PC-3 (cell line): ENCODE measurements around the gene ZKSCAN4.

ENCODE experiments used
- EZH2 ChIP-seq: fragments of 300-600 bp; sonication (generic); IDR thresholded peaks from one replicate; pipeline ENCODE4 v1.6.1; 2017; ENCODE audit warnings: antibody characterized with exemption, mild to moderate bottlenecking, low read length; ENCODE audit not compliant: unreplicated experiment
- EZH2phosphoT487 ChIP-seq: fragments of 300-600 bp; sonication (generic); IDR thresholded peaks from 2 replicates; pipeline ENCODE4 v1.6.1; 2018; ENCODE audit warnings: mild to moderate bottlenecking, antibody characterized with exemption, low read length, borderline replicate concordance
- TF ChIP-seq, protein P1 (sequence below): fragments of 300-600 bp; sonication (generic); conservative IDR thresholded peaks from 2 replicates; pipeline ENCODE4 v1.5.1; 2017; ENCODE audit warnings: antibody characterized with exemption, low read depth, mild to moderate bottlenecking, low read length

DNA sequence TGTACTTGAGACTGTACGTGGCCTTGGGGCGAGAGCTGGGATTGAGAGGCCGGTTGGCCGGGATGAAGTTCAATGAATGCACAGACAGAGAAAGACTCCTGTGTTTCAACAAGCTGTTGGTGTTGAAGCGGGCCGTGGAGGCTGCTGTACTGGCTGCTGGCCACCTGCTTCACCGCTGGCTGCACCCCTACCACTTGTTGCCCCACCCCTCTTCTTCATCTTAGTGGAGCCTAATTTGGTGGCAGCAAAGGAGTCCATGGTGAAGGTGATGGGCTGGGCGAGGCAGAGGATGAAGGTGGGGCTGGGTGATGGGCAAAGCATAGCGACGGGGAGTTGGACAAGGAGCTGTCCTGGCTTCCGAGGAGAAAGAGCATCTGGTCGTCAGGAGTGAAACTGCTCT lies 34.2 kb downstream of the ZKSCAN4 start:
- TF ChIP-seq, protein P1, sequence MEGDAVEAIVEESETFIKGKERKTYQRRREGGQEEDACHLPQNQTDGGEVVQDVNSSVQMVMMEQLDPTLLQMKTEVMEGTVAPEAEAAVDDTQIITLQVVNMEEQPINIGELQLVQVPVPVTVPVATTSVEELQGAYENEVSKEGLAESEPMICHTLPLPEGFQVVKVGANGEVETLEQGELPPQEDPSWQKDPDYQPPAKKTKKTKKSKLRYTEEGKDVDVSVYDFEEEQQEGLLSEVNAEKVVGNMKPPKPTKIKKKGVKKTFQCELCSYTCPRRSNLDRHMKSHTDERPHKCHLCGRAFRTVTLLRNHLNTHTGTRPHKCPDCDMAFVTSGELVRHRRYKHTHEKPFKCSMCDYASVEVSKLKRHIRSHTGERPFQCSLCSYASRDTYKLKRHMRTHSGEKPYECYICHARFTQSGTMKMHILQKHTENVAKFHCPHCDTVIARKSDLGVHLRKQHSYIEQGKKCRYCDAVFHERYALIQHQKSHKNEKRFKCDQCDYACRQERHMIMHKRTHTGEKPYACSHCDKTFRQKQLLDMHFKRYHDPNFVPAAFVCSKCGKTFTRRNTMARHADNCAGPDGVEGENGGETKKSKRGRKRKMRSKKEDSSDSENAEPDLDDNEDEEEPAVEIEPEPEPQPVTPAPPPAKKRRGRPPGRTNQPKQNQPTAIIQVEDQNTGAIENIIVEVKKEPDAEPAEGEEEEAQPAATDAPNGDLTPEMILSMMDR: no peak
- no peak for TF ChIP-seq EZH2phosphoT487
- TF ChIP-seq EZH2: no peak
